ENCODE measurements around the gene CCNB2. TPM values are rescaled to one million over a fixed set of nuclear protein-coding genes. Genes with fewer than 3 reads are reported as not detected.

Gene CCNB2
- total and polyA plus RNA-seq, 2 donors (not counting 1 experiment from before 2014, with no cell fraction given), result 0.67 to 1.0 TPM

- no peaks in the 10 kb centered on the region for H3K36me3 ChIP-seq (replicated peaks in 1 of 2; ENCODE audit: control extremely low read depth in 1 of 2, control insufficient read depth in 1 of 2, extremely low read depth in 1 of 2, insufficient read depth in 2 of 2, low read length in 1 of 2)
- WGBS (ENCODE audit: insufficient coverage), result no CpG with 5 or more reads among the region's 6 CpGs
- no peak overlapping the region for H3K4me3 ChIP-seq (ENCODE audit: control extremely low read depth in 1 of 5, extremely low read depth in 1 of 5, insufficient read depth in 1 of 5, low read depth in 2 of 5, low read length in 4 of 5)
- no peak overlapping the region for H3K4me3 Mint-ChIP-seq
- no peak overlapping the region for H3K4me2 ChIP-seq (replicated peaks; ENCODE audit: low read depth, low read length, poor library complexity, severe bottlenecking)
- H3K27me3 Mint-ChIP-seq, result no peaks in the 10 kb centered on the region
- DNase-seq (no peak), ATAC-seq (ENCODE audit: low read depth) (no peak)
- no peak overlapping the region for H3K27ac ChIP-seq (ENCODE audit: low read length in 2 of 2)
- CTCF ChIA-PET, result interaction anchor here (1.1 kb wide), 1 partner anchor 154 kb away, joined by 3 read pairs; no protein-coding TSS in a partner anchor
- H3K9me3 Mint-ChIP-seq (ENCODE audit: insufficient read depth), result no peaks in the 10 kb centered on the region
- no peak overlapping the region for H3K27ac Mint-ChIP-seq
- POLR2A ChIA-PET, result no interaction called here
- peaks cover 5% of the 10 kb centered on the region for H3K4me1 Mint-ChIP-seq
- peaks cover 0 to 6% of the 10 kb centered on the region in 2 donors for H3K4me1 ChIP-seq (ENCODE audit: control insufficient read depth in 2 of 2, insufficient read depth in 2 of 2, low read length in 2 of 2)
- no peak for TF ChIP-seq EZH2 (IDR thresholded peaks at IDR 0.05; ENCODE audit: borderline replicate concordance, insufficient read depth, low read depth, low read length, poor library complexity, severe bottlenecking)
- TF ChIP-seq CTCF (IDR thresholded peaks at IDR 0.05), result no peak
- intact Hi-C loops (cut with micrococcal nuclease), result no loop called here
- no peak overlapping the region for H2AFZ ChIP-seq (ENCODE audit: insufficient read depth, low read depth, low read length, poor library complexity, severe bottlenecking)
- no peaks in the 10 kb centered on the region for H3K9me3 ChIP-seq (ENCODE audit: control extremely low read depth in 1 of 3, control insufficient read depth in 2 of 3, insufficient read depth in 1 of 3, low read length in 2 of 3)
- H3K9ac ChIP-seq (ENCODE audit: low read length), result no peak overlapping the region
- H3K79me2 ChIP-seq (ENCODE audit: control insufficient read depth, insufficient read depth, low read length), result no peaks in the 10 kb centered on the region
- H4K20me1 ChIP-seq (ENCODE audit: control insufficient read depth, insufficient read depth, low read length, poor library complexity, severe bottlenecking), result no peaks in the 10 kb centered on the region
- no peaks in the 10 kb centered on the region for H3K27me3 ChIP-seq (replicated peaks in 1 of 4; ENCODE audit: control extremely low read depth in 1 of 4, control insufficient read depth in 3 of 4, insufficient read depth in 4 of 4, low read length in 3 of 4)
Measured at GRCh38 chr15:59116771-59117170, 11.8 kb downstream of the CCNB2 start.

GRCh38 chr15:59119625-59120024 is 14.7 kb downstream of the CCNB2 start:
- Histone ChIP-seq H3K4me2 (replicated peaks; ENCODE audit: low read depth, low read length, poor library complexity, severe bottlenecking) (no peak overlapping the region), H3K79me2 (ENCODE audit: control insufficient read depth, insufficient read depth, low read length) (no peaks in the 10 kb centered on the region), H3K9ac (ENCODE audit: low read length) (no peak overlapping the region), H2AFZ (ENCODE audit: insufficient read depth, low read depth, low read length, poor library complexity, severe bottlenecking) (no peak overlapping the region), H4K20me1 (ENCODE audit: control insufficient read depth, insufficient read depth, low read length, poor library complexity, severe bottlenecking) (no peaks in the 10 kb centered on the region), H3K4me1 (ENCODE audit: control insufficient read depth in 2 of 2, insufficient read depth in 2 of 2, low read length in 2 of 2) (peaks cover 0 to 6% of the 10 kb centered on the region in 2 donors), H3K27ac (ENCODE audit: low read length in 2 of 2) (no peak overlapping the region), H3K36me3 (replicated peaks in 1 of 2; ENCODE audit: control extremely low read depth in 1 of 2, control insufficient read depth in 1 of 2, extremely low read depth in 1 of 2, insufficient read depth in 2 of 2, low read length in 1 of 2) (no peaks in the 10 kb centered on the region), H3K9me3 (ENCODE audit: control extremely low read depth in 1 of 3, control insufficient read depth in 2 of 3, insufficient read depth in 1 of 3, low read length in 2 of 3) (no peaks in the 10 kb centered on the region), H3K27me3 (replicated peaks in 1 of 4; ENCODE audit: control extremely low read depth in 1 of 4, control insufficient read depth in 3 of 4, insufficient read depth in 4 of 4, low read length in 3 of 4) (no peaks in the 10 kb centered on the region), H3K4me3 (ENCODE audit: control extremely low read depth in 1 of 5, extremely low read depth in 1 of 5, insufficient read depth in 1 of 5, low read depth in 2 of 5, low read length in 4 of 5) (no peak overlapping the region)
- 94% methylated on average over 3 of the region's 5 CpGs for WGBS (ENCODE audit: insufficient coverage)
- H3K27ac Mint-ChIP-seq, result no peak overlapping the region
- no peak for ATAC-seq (ENCODE audit: low read depth)
- no peaks in the 10 kb centered on the region for H3K9me3 Mint-ChIP-seq (ENCODE audit: insufficient read depth)
- peaks cover 5% of the 10 kb centered on the region for H3K4me1 Mint-ChIP-seq
- H3K27me3 Mint-ChIP-seq, result no peaks in the 10 kb centered on the region
- CTCF ChIA-PET, result no interaction called here
- intact Hi-C loops (cut with micrococcal nuclease), result no loop called here
- no peak for DNase-seq
- no peak for TF ChIP-seq EZH2 (IDR thresholded peaks at IDR 0.05; ENCODE audit: borderline replicate concordance, insufficient read depth, low read depth, low read length, poor library complexity, severe bottlenecking)
- TF ChIP-seq CTCF (IDR thresholded peaks at IDR 0.05), result no peak
- POLR2A ChIA-PET, result no interaction called here
- no peak overlapping the region for H3K4me3 Mint-ChIP-seq

Measured in B cell (primary cell).